ENCODE measurements around the gene PARD3B.

DNA sequence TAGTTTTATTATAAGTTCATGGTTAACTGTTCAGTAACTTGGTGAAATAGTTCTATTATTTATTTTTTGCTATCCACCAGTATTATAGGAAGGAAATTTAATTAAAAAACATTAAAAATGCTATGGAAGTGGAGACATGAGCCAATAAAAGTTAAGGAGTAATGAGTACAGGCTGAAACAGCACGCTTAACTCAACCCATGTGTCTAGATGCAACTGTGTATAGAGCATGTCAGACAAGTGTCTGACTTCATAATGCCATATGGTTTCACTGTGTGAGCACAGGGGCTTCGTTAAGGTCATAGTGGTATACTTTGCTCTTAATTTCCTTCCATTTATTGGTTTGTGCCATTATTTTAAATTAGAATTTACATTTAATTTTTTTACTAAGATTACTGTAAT is 570.2 kb downstream of the PARD3B start:
- TF ChIP-seq EP300 (IDR thresholded peaks at IDR 0.05; ENCODE audit: low read depth) = no peak
- TF ChIP-seq, protein P1, sequence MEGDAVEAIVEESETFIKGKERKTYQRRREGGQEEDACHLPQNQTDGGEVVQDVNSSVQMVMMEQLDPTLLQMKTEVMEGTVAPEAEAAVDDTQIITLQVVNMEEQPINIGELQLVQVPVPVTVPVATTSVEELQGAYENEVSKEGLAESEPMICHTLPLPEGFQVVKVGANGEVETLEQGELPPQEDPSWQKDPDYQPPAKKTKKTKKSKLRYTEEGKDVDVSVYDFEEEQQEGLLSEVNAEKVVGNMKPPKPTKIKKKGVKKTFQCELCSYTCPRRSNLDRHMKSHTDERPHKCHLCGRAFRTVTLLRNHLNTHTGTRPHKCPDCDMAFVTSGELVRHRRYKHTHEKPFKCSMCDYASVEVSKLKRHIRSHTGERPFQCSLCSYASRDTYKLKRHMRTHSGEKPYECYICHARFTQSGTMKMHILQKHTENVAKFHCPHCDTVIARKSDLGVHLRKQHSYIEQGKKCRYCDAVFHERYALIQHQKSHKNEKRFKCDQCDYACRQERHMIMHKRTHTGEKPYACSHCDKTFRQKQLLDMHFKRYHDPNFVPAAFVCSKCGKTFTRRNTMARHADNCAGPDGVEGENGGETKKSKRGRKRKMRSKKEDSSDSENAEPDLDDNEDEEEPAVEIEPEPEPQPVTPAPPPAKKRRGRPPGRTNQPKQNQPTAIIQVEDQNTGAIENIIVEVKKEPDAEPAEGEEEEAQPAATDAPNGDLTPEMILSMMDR (IDR thresholded peaks at IDR 0.05) = no peak
- no peak for TF ChIP-seq POLR2AphosphoS5 (IDR thresholded peaks at IDR 0.05)
- no peak for TF ChIP-seq POLR2A (IDR thresholded peaks at IDR 0.05)

All from transverse colon (tissue), 4 donors.